ENCODE data around the gene SIM2. TPM values are rescaled to one million over a fixed set of nuclear protein-coding genes. Genes with fewer than 3 reads are reported as not detected.

Gene SIM2
- total RNA-seq, 3 donors from 2014 or later (not counting 1 experiment from before 2014, with no cell fraction given): not detected

GRCh38 chr21:36672737-36673136 is 26.2 kb upstream of the SIM2 start:
- DNase-seq (no peak), ATAC-seq (no peak)
- Mint-ChIP-seq H3K36me3 (no peaks in the 10 kb centered on the region), H3K9me3 (no peaks in the 10 kb centered on the region), H3K4me3 (no peak overlapping the region), H3K27me3 (ENCODE audit: low read depth in 2 of 2) (peaks cover 22 to 63% of the 10 kb centered on the region in 2 donors), H3K4me1 (no peaks in the 10 kb centered on the region), H3K27ac (no peak overlapping the region)
- H3K27me3 ChIP-seq (ENCODE audit: control insufficient read depth, insufficient read depth, low read length): no peaks in the 10 kb centered on the region
- WGBS (ENCODE audit: insufficient coverage): 61% methylated on average over 4 of the region's 5 CpGs
- no peaks in the 10 kb centered on the region for H3K36me3 ChIP-seq (ENCODE audit: control insufficient read depth, insufficient read depth, low read length)
- H3K9me3 ChIP-seq (ENCODE audit: control insufficient read depth, insufficient read depth, low read length): no peaks in the 10 kb centered on the region
- no peak overlapping the region for H3K4me3 ChIP-seq (ENCODE audit: low read length)
- intact Hi-C loops (cut with micrococcal nuclease): no loop called here
- H3K27ac ChIP-seq (ENCODE audit: low read length): no peak overlapping the region
- H3K4me1 ChIP-seq (ENCODE audit: control insufficient read depth, insufficient read depth, low read length): no peaks in the 10 kb centered on the region
- no peak for TF ChIP-seq CTCF (IDR thresholded peaks at IDR 0.05)

GRCh38 chr21:36676039-36676950 is 22.6 kb upstream of the SIM2 start:
- Histone ChIP-seq H3K9me3 (ENCODE audit: control insufficient read depth, insufficient read depth, low read length) (peaks cover 9% of the 10 kb centered on the region), H3K4me1 (ENCODE audit: control insufficient read depth, insufficient read depth, low read length) (no peaks in the 10 kb centered on the region), H3K27me3 (ENCODE audit: control insufficient read depth, insufficient read depth, low read length) (peaks cover 5% of the 10 kb centered on the region), H3K36me3 (ENCODE audit: control insufficient read depth, insufficient read depth, low read length) (no peaks in the 10 kb centered on the region), H3K27ac (ENCODE audit: low read length) (no peak overlapping the region), H3K4me3 (ENCODE audit: low read length) (no peak overlapping the region)
- intact Hi-C loops (cut with micrococcal nuclease): no loop called here
- ATAC-seq (no peak), DNase-seq (no peak)
- no peaks in the 10 kb centered on the region for H3K4me1 Mint-ChIP-seq
- 70% methylated on average over 4 of the region's 6 CpGs for WGBS (ENCODE audit: insufficient coverage)
- no peak overlapping the region for H3K4me3 Mint-ChIP-seq
- no peak for TF ChIP-seq CTCF (IDR thresholded peaks at IDR 0.05)
- no peak overlapping the region for H3K27ac Mint-ChIP-seq
- peaks cover 34 to 72% of the 10 kb centered on the region in 2 donors for H3K27me3 Mint-ChIP-seq (ENCODE audit: low read depth in 2 of 2)
- H3K36me3 Mint-ChIP-seq: peaks cover 6% of the 10 kb centered on the region
- H3K9me3 Mint-ChIP-seq: peaks cover 0 to 2% of the 10 kb centered on the region in 2 donors

GRCh38 chr21:36677443-36677842 is 21.5 kb upstream of the SIM2 start:
- H3K27me3 ChIP-seq (ENCODE audit: control insufficient read depth, insufficient read depth, low read length): peaks cover 7% of the 10 kb centered on the region
- DNase-seq (no peak), ATAC-seq (no peak)
- Mint-ChIP-seq H3K27ac (no peak overlapping the region), H3K9me3 (peaks cover 2 to 5% of the 10 kb centered on the region in 2 donors), H3K4me3 (no peak overlapping the region), H3K27me3 (ENCODE audit: low read depth in 2 of 2) (peaks cover 32 to 77% of the 10 kb centered on the region in 2 donors), H3K36me3 (peaks cover 6% of the 10 kb centered on the region), H3K4me1 (no peaks in the 10 kb centered on the region)
- H3K27ac ChIP-seq (ENCODE audit: low read length): no peak overlapping the region
- peaks cover 9% of the 10 kb centered on the region for H3K9me3 ChIP-seq (ENCODE audit: control insufficient read depth, insufficient read depth, low read length)
- 67% methylated on average over 1 of the region's 2 CpGs for WGBS (ENCODE audit: insufficient coverage)
- no peaks in the 10 kb centered on the region for H3K4me1 ChIP-seq (ENCODE audit: control insufficient read depth, insufficient read depth, low read length)
- H3K36me3 ChIP-seq (ENCODE audit: control insufficient read depth, insufficient read depth, low read length): no peaks in the 10 kb centered on the region
- intact Hi-C loops (cut with micrococcal nuclease): no loop called here
- no peak overlapping the region for H3K4me3 ChIP-seq (ENCODE audit: low read length)
- no peak for TF ChIP-seq CTCF (IDR thresholded peaks at IDR 0.05)
